ENCODE results near the gene LLGL1. TPM values are rescaled to one million over a fixed set of nuclear protein-coding genes. Genes with fewer than 3 reads are reported as not detected.

LLGL1 gene
- total and polyA plus RNA-seq, 10 of the 15 experiments (the other 5 are each of a cell fraction or from before 2014, with no cell fraction given): 0.02 to 9.2 (median 2.5) TPM

- TF ChIP-seq, protein P1, sequence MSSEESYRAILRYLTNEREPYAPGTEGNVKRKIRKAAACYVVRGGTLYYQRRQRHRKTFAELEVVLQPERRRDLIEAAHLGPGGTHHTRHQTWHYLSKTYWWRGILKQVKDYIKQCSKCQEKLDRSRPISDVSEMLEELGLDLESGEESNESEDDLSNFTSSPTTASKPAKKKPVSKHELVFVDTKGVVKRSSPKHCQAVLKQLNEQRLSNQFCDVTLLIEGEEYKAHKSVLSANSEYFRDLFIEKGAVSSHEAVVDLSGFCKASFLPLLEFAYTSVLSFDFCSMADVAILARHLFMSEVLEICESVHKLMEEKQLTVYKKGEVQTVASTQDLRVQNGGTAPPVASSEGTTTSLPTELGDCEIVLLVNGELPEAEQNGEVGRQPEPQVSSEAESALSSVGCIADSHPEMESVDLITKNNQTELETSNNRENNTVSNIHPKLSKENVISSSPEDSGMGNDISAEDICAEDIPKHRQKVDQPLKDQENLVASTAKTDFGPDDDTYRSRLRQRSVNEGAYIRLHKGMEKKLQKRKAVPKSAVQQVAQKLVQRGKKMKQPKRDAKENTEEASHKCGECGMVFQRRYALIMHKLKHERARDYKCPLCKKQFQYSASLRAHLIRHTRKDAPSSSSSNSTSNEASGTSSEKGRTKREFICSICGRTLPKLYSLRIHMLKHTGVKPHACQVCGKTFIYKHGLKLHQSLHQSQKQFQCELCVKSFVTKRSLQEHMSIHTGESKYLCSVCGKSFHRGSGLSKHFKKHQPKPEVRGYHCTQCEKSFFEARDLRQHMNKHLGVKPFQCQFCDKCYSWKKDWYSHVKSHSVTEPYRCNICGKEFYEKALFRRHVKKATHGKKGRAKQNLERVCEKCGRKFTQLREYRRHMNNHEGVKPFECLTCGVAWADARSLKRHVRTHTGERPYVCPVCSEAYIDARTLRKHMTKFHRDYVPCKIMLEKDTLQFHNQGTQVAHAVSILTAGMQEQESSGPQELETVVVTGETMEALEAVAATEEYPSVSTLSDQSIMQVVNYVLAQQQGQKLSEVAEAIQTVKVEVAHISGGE (CRISPR knock-in tag; IDR thresholded peaks at IDR 0.05): no peak
- TF ChIP-seq, protein P2, sequence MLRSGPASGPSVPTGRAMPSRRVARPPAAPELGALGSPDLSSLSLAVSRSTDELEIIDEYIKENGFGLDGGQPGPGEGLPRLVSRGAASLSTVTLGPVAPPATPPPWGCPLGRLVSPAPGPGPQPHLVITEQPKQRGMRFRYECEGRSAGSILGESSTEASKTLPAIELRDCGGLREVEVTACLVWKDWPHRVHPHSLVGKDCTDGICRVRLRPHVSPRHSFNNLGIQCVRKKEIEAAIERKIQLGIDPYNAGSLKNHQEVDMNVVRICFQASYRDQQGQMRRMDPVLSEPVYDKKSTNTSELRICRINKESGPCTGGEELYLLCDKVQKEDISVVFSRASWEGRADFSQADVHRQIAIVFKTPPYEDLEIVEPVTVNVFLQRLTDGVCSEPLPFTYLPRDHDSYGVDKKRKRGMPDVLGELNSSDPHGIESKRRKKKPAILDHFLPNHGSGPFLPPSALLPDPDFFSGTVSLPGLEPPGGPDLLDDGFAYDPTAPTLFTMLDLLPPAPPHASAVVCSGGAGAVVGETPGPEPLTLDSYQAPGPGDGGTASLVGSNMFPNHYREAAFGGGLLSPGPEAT (IDR thresholded peaks at IDR 0.05; ENCODE audit: low read depth): peak; percentile 98
- no peak for TF ChIP-seq SIX5 (IDR thresholded peaks at IDR 0.05; ENCODE audit: low read depth, low read length, severe bottlenecking)
- TF ChIP-seq SMC3 (IDR thresholded peaks at IDR 0.05; ENCODE audit: borderline replicate concordance, low read length): no peak
- peak; percentile 91 for TF ChIP-seq NR2F1 (conservative IDR thresholded peaks at IDR 0.05)
- TF ChIP-seq MTA2 (IDR thresholded peaks at IDR 0.05; ENCODE audit: low read depth): no peak
- TF ChIP-seq CUX1 (IDR thresholded peaks at IDR 0.05; ENCODE audit: insufficient replicate concordance, low read depth, low read length): no peak
- TF ChIP-seq NR2C2 (IDR thresholded peaks at IDR 0.05; ENCODE audit: borderline replicate concordance, control insufficient read depth, insufficient read length, low read depth): no peak
- TF ChIP-seq RELA (IDR thresholded peaks at IDR 0.05; ENCODE audit: borderline replicate concordance, partially characterized antibody): no peak
- no peak for TF ChIP-seq STAT1 (conservative IDR thresholded peaks at IDR 0.05)
- TF ChIP-seq, protein P3, sequence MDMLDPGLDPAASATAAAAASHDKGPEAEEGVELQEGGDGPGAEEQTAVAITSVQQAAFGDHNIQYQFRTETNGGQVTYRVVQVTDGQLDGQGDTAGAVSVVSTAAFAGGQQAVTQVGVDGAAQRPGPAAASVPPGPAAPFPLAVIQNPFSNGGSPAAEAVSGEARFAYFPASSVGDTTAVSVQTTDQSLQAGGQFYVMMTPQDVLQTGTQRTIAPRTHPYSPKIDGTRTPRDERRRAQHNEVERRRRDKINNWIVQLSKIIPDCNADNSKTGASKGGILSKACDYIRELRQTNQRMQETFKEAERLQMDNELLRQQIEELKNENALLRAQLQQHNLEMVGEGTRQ (IDR thresholded peaks at IDR 0.05; ENCODE audit: borderline replicate concordance, low read depth, low read length): no peak; the same call in 1 of the 2 replicates
- TF ChIP-seq, protein P4, sequence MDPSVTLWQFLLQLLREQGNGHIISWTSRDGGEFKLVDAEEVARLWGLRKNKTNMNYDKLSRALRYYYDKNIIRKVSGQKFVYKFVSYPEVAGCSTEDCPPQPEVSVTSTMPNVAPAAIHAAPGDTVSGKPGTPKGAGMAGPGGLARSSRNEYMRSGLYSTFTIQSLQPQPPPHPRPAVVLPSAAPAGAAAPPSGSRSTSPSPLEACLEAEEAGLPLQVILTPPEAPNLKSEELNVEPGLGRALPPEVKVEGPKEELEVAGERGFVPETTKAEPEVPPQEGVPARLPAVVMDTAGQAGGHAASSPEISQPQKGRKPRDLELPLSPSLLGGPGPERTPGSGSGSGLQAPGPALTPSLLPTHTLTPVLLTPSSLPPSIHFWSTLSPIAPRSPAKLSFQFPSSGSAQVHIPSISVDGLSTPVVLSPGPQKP (IDR thresholded peaks at IDR 0.05; ENCODE audit: low read depth, low read length): no peak
- TF ChIP-seq ATF7 (IDR thresholded peaks at IDR 0.05; ENCODE audit: low read depth): 0 out of 2 replicates have a peak, but pooled peaks have one; percentile 36
- no peak for TF ChIP-seq CBFB (IDR thresholded peaks at IDR 0.05; ENCODE audit: low read depth)
- TF ChIP-seq BHLHE40 (IDR thresholded peaks at IDR 0.05; ENCODE audit: borderline replicate concordance in 1 of 2, low read depth in 2 of 2, low read length in 1 of 2): peak; percentile 69 to 72
- TF ChIP-seq POLR2AphosphoS2 (IDR thresholded peaks at IDR 0.05; ENCODE audit: low read depth, low read length): no peak
Measured at GRCh38 chr17:18260332-18261145, 35.1 kb downstream of the LLGL1 start, which contains the start of gene MIEF2 (continued).

All from GM12878 (cell line).